Natural killer cell (primary cell): ENCODE measurements around the gene PPIP5K2. TPM values are rescaled to one million over a fixed set of nuclear protein-coding genes. Genes with fewer than 3 reads are reported as not detected.

Source experiments
- ATAC-seq, 3 donors: fragments of 150-1000 bp in 2 of 3; fragments of 200-7000 bp in 1 of 3; cut with Tn5 transposase; 1 replicate in 1 of 3; 2 replicates in 2 of 3; pipeline ENCODE4 v1.10.0; 2021; ENCODE audit warnings: mild to moderate bottlenecking in 2 of 3, moderate library complexity in 2 of 3
- DNase-seq, 2 donors: peaks; one replicate each; pipeline versions ENCODE4 v3.0.0 to v3.0.0-alpha.2; 2013 to 2021; ENCODE audit warnings: mixed read lengths in 1 of 2
- H3K27ac ChIP-seq: one replicate; pipeline ENCODE4 v1.5.1; 2013; ENCODE audit warnings: mild to moderate bottlenecking, low read length
- H3K27me3 ChIP-seq: one replicate; pipeline ENCODE4 v1.6.1; 2013; ENCODE audit warnings: low read length; ENCODE audit not compliant: control insufficient read depth, insufficient read depth
- H3K36me3 ChIP-seq: one replicate; pipeline ENCODE4 v1.6.1; 2013; ENCODE audit warnings: low read length; ENCODE audit not compliant: control insufficient read depth, insufficient read depth
- H3K4me1 ChIP-seq: one replicate; pipeline ENCODE4 v1.6.1; 2013; ENCODE audit warnings: low read length; ENCODE audit not compliant: control insufficient read depth, insufficient read depth
- H3K4me3 ChIP-seq: one replicate; pipeline ENCODE4 v1.5.1; 2013; ENCODE audit warnings: low read length
- H3K9me3 ChIP-seq: one replicate; pipeline ENCODE4 v1.6.1; 2013; ENCODE audit warnings: low read length; ENCODE audit not compliant: control insufficient read depth, insufficient read depth
- H3K27ac Mint-ChIP-seq, 2 donors: one replicate each; pipeline ENCODE4 v1.8.0; 2022; ENCODE audit warnings: mild to moderate bottlenecking in 2 of 2, mixed read lengths in 2 of 2, moderate library complexity in 1 of 2
- H3K27me3 Mint-ChIP-seq, 2 donors: one replicate each; pipeline ENCODE4 v1.8.0; 2022; ENCODE audit warnings: low read depth in 2 of 2, mixed read lengths in 2 of 2
- H3K36me3 Mint-ChIP-seq: one replicate; pipeline ENCODE4 v1.8.0; 2022; ENCODE audit warnings: mixed read lengths
- H3K4me1 Mint-ChIP-seq, 2 donors: one replicate each; pipeline ENCODE4 v1.8.0; 2022; ENCODE audit warnings: mixed read lengths in 2 of 2
- H3K4me3 Mint-ChIP-seq: one replicate; pipeline ENCODE4 v1.8.0; 2022; ENCODE audit warnings: mild to moderate bottlenecking, moderate library complexity, mixed read lengths
- H3K9me3 Mint-ChIP-seq, 2 donors: one replicate each; pipeline ENCODE4 v1.8.0; 2022; ENCODE audit warnings: mixed read lengths in 2 of 2
- WGBS: methylation state at CpG from one replicate; pipeline ENCODE4 v1.1.7; 2013; ENCODE audit warnings: missing lambda C conversion rate; ENCODE audit not compliant: insufficient coverage; 5-methylcytosine and 5-hydroxymethylcytosine counted together
- intact Hi-C: fragments of 100-400 bp; cut with micrococcal nuclease; formaldehyde crosslinking; loops from one replicate; pipeline ENCODE4 v1.14.2; 2022
- total RNA-seq, 4 donors: library from RNA; stranded (reverse); fragments of 120-200 nt in 1 of 4; gene quantifications; one replicate each; pipeline versions ENCODE4 v1.2.3 to v1.2.4, GENCODE V29; 2013 to 2022
- TF ChIP-seq, protein P1 (sequence below): fragments of 200-600 bp; IDR thresholded peaks from one replicate; pipeline ENCODE4 v1.8.0; 2022; ENCODE audit warnings: antibody characterized with exemption

PPIP5K2 gene
- total RNA-seq, 3 donors from 2014 or later (not counting 1 experiment from before 2014, with no cell fraction given) = 71.4 to 85.3 (median 72.8) TPM

GRCh38 chr5:103102234-103102633 is 17.9 kb upstream of the PPIP5K2 start:
- WGBS = 92% methylated on average over 1 of the region's 1 CpG
- no peak overlapping the region for H3K4me3 Mint-ChIP-seq
- intact Hi-C loops = no loop called here
- no peaks in the 10 kb centered on the region for H3K27me3 Mint-ChIP-seq
- H3K9me3 ChIP-seq = no peaks in the 10 kb centered on the region
- DNase-seq (no peak), ATAC-seq (no peak)
- no peaks in the 10 kb centered on the region for H3K4me1 Mint-ChIP-seq
- H3K27ac Mint-ChIP-seq = peak overlapping the region in 1 of 2 donors; percentile 56
- H3K4me3 ChIP-seq = no peak overlapping the region
- no peak overlapping the region for H3K27ac ChIP-seq
- peaks cover 20% of the 10 kb centered on the region for H3K36me3 ChIP-seq
- H3K27me3 ChIP-seq = no peaks in the 10 kb centered on the region
- TF ChIP-seq, protein P1, sequence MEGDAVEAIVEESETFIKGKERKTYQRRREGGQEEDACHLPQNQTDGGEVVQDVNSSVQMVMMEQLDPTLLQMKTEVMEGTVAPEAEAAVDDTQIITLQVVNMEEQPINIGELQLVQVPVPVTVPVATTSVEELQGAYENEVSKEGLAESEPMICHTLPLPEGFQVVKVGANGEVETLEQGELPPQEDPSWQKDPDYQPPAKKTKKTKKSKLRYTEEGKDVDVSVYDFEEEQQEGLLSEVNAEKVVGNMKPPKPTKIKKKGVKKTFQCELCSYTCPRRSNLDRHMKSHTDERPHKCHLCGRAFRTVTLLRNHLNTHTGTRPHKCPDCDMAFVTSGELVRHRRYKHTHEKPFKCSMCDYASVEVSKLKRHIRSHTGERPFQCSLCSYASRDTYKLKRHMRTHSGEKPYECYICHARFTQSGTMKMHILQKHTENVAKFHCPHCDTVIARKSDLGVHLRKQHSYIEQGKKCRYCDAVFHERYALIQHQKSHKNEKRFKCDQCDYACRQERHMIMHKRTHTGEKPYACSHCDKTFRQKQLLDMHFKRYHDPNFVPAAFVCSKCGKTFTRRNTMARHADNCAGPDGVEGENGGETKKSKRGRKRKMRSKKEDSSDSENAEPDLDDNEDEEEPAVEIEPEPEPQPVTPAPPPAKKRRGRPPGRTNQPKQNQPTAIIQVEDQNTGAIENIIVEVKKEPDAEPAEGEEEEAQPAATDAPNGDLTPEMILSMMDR = no peak
- H3K9me3 Mint-ChIP-seq = no peaks in the 10 kb centered on the region
- peaks cover 6% of the 10 kb centered on the region for H3K36me3 Mint-ChIP-seq
- H3K4me1 ChIP-seq = no peaks in the 10 kb centered on the region

- no peaks in the 10 kb centered on the region for H3K9me3 ChIP-seq
- no peaks in the 10 kb centered on the region for H3K36me3 Mint-ChIP-seq
- no CpG with 5 or more reads among the region's 2 CpGs for WGBS
- peaks cover 10% of the 10 kb centered on the region for H3K36me3 ChIP-seq
- ATAC-seq (no peak), DNase-seq (no peak)
- H3K4me1 Mint-ChIP-seq = peaks cover 24 to 25% of the 10 kb centered on the region in 2 donors
- H3K27me3 Mint-ChIP-seq = no peaks in the 10 kb centered on the region
- H3K4me3 ChIP-seq = no peak overlapping the region
- intact Hi-C loops = no loop called here
- H3K27ac Mint-ChIP-seq = no peak overlapping the region
- H3K27me3 ChIP-seq = no peaks in the 10 kb centered on the region
- H3K4me3 Mint-ChIP-seq = no peak overlapping the region
- no peaks in the 10 kb centered on the region for H3K4me1 ChIP-seq
- TF ChIP-seq, protein P1 = no peak
- H3K9me3 Mint-ChIP-seq = peaks cover 0 to 3% of the 10 kb centered on the region in 2 donors
- H3K27ac ChIP-seq = no peak overlapping the region
Observed at GRCh38 chr5:103108086-103108485, 12.0 kb upstream of the PPIP5K2 start.

DNA sequence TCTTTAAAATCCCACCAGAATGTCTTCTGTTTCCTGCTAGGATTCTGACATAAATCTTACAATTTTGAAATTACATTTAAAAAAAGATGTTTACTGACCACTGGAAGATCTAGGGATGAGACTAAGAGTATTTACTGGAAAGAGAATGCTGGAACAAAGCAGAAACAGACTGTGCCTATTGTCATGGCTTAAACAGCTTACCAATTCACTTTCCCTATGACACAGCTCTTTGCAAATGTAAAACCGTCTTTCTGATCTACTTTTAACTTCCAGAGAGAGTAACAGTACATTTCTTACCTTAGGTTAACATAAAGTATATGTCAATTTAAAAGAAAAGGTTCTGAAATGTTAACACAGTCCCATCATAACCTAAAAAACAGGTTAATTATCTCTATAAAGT is 10.8 kb upstream of the PPIP5K2 start:
- peaks cover 0 to 3% of the 10 kb centered on the region in 2 donors for H3K9me3 Mint-ChIP-seq
- TF ChIP-seq, protein P1 = no peak

GRCh38 chr5:103110403-103110802 is 9.7 kb upstream of the PPIP5K2 start:
- H3K4me3 Mint-ChIP-seq = no peak overlapping the region
- intact Hi-C loops = no loop called here

More for the DNA sequence above, 10.8 kb upstream of the PPIP5K2 start:
- H3K4me1 ChIP-seq = no peaks in the 10 kb centered on the region
- WGBS = no CpG with 5 or more reads among the region's 1 CpG
- H3K4me3 Mint-ChIP-seq = no peak overlapping the region
- H3K36me3 ChIP-seq = peaks cover 8% of the 10 kb centered on the region
- no peaks in the 10 kb centered on the region for H3K9me3 ChIP-seq
- no peaks in the 10 kb centered on the region for H3K36me3 Mint-ChIP-seq
- no peaks in the 10 kb centered on the region for H3K27me3 ChIP-seq
- peaks cover 25 to 26% of the 10 kb centered on the region in 2 donors for H3K4me1 Mint-ChIP-seq
- no peak overlapping the region for H3K4me3 ChIP-seq
- ATAC-seq (no peak), DNase-seq (no peak)
- intact Hi-C loops = no loop called here
- H3K27ac ChIP-seq = no peak overlapping the region
- H3K27ac Mint-ChIP-seq = peak overlapping the region in 1 of 2 donors; percentile 63
- H3K27me3 Mint-ChIP-seq = no peaks in the 10 kb centered on the region

More at GRCh38 chr5:103110403-103110802, 9.7 kb upstream of the PPIP5K2 start:
- Histone ChIP-seq H3K27ac (no peak overlapping the region), H3K4me3 (no peak overlapping the region), H3K4me1 (no peaks in the 10 kb centered on the region), H3K36me3 (peaks cover 5% of the 10 kb centered on the region), H3K27me3 (no peaks in the 10 kb centered on the region), H3K9me3 (no peaks in the 10 kb centered on the region)
- Mint-ChIP-seq H3K27ac (peak overlapping the region in 1 of 2 donors; percentile 63), H3K27me3 (no peaks in the 10 kb centered on the region), H3K36me3 (no peaks in the 10 kb centered on the region), H3K4me1 (peaks cover 25 to 26% of the 10 kb centered on the region in 2 donors), H3K9me3 (peaks cover 0 to 3% of the 10 kb centered on the region in 2 donors)
- TF ChIP-seq, protein P1 = no peak
- ATAC-seq (no peak), DNase-seq (no peak)
- WGBS = 100% methylated on average over 1 of the region's 2 CpGs
